NCI-H510A treated with DMSO at 0.1 percent for 48 hours (cell line): ENCODE measurements around the gene LETMD1.
"Not testable (repeated sequence)": the region's sequence is repeated elsewhere in the genome, so short reads cannot be mapped to it uniquely, and the experiment has no call there.

ENCODE experiments used
- DNase-seq: peaks from one replicate; lab custom pipeline; 2025; lab: John Stamatoyannopoulos, UW

The LETMD1 gene

GRCh38 chr12:51077930-51078329 lies 29.8 kb downstream of the LETMD1 start:
- no peak for DNase-seq

- DNase-seq = not testable (repeated sequence)
These were observed 30.2 kb downstream of the LETMD1 start for GRCh38 chr12:51078346-51078745.

GRCh38 chr12:51078866-51079265 lies 30.7 kb downstream of the LETMD1 start:
- DNase-seq = not testable (repeated sequence)

DNA sequence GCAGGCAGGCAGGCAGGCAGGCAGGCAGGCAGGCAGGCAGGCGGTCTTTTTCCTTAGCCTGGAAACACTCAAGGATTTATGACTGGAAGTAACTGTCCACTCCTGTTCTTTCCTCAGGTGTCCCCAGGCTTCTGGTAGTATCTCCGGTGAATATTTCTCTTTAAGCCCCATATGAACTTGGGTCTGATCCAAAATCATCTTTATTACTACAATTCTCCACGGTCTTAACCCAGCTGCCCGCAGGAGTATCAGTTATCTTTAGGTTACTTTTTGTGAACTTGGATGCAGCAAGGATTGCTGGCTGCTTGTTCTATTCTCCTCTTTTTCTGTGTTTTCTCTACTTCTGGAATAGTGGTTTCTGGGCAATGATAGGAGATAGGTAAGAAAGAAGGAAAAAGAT lies 32.0 kb downstream of the LETMD1 start:
- DNase-seq = no peak

- DNase-seq = no peak
These were observed 33.3 kb downstream of the LETMD1 start for GRCh38 chr12:51081421-51081820.

DNA sequence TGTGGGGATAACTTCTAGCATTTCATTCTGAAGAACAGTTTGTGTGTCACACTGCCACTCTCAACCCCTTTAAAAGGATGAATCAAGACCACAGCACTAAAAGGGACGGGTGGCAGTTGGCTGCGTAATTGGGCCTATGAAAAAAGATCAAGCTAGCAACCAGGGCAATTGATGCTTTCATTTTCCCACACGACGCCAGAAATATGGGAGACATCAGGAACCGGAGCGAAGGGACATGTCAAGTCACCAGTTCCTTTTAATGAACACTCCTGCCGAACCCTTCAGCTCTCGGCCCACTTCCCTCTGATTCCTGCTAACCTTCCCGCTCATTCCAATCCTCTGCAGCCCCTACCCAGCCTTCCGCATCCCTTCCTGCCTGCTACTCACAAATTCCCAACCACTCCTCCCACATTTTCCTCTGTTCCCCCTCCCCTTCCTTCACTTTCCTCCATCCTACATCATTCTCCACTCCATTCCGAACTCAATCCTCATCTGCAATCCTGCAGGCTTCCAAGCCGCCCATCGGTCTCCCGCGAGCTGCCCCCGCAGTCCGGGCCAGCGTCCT lies 34.5 kb downstream of the LETMD1 start:
- DNase-seq = peak; percentile 26

- peak; percentile 94 for DNase-seq
These were observed 35.2 kb downstream of the LETMD1 start, which contains the start of gene CSRNP2 for GRCh38 chr12:51083126-51083833. CSRNP2 (minus strand) TSS chr12:51083596; CDS start chr12:51076561, 7,035 bp downstream.

DNA sequence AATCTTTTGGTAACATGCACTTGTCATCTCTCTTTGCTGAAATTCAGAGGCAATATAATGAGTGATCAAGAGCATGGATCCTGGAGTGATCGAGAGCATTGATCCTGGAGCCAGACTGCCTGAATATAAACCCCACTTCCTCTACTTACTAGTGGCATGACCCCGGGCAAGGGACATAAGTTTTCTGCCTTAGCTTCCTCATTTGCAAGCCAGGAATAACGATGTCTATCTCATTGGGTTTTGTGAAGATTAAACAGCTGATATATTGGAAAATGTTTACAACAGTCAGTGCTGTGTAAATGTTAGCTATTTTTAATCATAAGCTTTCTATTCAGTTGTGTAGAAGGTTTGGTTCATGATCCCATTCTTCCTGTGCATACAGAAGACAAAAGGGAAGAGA lies 37.6 kb downstream of the LETMD1 start:
- no peak for DNase-seq

DNA sequence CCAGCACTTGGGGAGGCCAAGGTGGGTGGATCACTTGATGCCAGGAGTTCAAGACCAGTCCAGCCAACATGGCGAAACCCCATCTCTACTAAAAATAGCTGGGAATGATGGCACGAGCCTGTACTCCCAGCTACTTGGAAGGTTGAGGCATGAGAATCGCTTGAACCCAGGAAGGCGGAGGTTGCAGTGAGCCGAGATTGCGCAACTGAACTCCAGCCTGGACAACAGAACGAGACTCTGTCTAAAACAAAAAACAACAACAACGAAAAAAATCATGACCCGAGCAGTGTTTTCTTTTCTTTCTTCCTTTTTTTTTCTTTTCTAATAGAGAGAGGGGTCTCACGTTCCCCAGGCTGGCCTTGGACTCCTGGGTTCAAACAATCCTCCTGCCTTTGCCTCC lies 38.8 kb downstream of the LETMD1 start:
- no peak for DNase-seq

DNA sequence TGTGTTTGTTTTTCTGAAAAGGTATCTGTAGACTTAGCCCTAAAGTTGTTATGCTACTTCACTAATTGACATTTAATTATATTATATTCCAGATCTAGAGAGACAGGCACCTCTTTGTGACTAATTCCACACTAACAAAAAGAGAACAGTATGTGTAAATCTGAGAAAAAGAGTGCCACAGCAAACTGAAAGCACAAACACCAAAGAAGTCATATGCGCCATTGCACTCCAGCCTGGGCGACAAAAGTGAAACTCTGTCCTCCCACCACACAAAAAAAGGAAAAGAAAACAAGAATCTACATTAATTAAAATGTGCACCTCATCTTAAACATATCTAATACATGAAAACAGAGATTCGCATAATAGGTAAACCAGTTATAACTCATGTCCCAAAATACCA lies 39.7 kb downstream of the LETMD1 start:
- DNase-seq = no peak

DNA sequence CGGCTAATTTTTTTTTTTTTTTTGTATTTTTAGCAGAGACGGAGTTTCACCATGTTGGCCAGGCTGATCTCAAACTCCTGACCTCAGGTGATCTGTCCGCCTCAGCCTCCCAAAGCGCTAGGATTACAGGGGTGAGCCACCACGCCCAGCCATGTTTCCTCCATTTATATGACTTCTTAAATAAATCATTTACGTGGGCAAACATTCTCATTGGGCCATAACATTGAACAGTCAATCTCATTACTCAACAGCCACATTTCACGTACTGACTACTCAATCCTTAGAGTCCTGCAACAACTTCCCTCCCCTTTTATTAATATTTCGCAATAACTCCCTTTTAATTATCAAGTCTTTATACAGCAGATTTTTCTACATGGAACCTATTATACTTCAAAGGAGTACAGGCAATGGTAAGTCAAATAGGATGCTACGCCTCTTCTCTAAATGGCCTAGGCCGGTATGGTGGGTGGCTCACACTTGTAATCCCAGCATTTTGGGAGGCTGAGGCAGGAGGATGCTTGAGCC lies 42.6 kb downstream of the LETMD1 start:
- DNase-seq = no peak

DNA sequence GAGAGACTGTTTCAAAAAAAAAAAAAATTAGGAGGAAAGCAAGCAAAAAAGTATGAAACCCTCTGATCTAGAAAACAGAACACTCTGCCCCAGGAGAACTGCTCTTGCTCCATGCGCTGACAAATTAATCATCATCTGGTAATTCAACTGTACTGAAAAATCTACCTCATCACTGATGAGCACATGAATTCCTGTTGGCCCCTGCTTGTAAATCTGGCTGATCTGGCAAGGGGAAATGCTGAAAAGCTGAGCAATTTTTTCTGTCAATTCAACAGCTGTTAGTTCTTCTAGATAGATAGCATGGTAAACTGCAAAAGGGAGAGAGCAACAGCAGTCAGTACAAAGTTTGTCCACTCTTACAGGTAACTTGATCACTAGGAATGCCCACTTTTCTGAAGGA lies 50.5 kb downstream of the LETMD1 start:
- DNase-seq = no peak

DNA sequence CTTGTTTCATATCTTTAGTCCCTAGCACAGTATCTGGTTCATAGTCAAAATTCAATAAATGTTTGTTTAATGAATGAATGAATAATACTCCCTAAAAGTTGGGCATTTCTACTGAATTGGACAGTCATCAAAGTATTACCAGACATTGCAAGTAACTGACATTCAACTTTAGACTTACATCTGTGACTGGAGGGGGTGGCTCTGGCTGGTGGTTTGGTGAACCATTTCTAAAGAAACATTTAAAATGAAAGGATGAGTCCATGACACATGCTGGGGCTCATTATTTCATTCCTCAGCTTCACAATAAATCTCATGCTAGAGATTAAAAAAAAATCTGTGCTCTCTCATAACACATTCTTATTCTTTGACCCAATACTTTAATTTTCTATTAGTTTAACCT lies 55.9 kb downstream of the LETMD1 start:
- DNase-seq = no peak

GRCh38 chr12:51108136-51108535 lies 60.0 kb downstream of the LETMD1 start:
- DNase-seq = no peak
